NCI-H524 (cell line): ENCODE data around the gene UBTD1.

ENCODE experiments used
- DNase-seq, 2 experiments: peaks; one replicate each; lab custom pipeline; 2025; lab: John Stamatoyannopoulos, UW

The UBTD1 gene

DNA sequence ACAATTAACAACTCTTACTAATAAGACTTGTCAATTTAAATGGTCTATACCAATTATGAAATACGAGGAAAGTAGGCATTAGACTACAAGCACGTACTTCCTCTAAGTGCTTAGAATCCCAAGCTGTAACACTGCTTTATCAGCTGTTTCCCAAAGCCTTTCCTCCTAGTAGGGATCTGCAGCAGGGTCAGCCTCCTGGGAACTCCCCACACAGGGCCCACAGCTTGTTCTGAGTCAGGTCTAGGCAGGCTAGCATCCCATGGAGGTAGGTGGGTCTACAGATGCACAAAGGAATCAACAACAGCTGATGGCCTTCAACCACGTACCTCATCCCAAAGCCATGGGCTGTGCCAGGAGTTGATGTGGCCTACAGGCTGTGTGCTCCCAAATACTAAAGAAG is 15.2 kb upstream of the UBTD1 start:
- no peak for DNase-seq

DNA sequence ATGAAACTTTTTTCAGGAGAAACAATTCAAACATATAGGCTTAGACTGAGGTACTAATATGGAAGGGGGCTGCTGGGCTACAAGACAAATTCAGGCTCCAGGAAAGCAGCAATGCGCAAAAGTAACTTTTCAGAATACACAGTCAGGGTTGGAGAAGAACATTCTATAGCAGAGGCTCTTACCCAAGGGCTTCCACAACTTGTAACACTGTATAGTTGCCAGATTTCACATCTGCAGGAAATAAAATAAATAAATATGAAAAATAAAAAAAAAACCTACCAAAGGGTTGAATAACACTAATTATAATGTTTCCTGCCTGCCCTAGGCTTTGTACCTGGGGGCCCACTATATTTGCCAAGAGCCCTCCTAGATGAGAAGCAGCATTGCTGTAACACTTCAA is 14.8 kb upstream of the UBTD1 start:
- no peak for DNase-seq

DNA sequence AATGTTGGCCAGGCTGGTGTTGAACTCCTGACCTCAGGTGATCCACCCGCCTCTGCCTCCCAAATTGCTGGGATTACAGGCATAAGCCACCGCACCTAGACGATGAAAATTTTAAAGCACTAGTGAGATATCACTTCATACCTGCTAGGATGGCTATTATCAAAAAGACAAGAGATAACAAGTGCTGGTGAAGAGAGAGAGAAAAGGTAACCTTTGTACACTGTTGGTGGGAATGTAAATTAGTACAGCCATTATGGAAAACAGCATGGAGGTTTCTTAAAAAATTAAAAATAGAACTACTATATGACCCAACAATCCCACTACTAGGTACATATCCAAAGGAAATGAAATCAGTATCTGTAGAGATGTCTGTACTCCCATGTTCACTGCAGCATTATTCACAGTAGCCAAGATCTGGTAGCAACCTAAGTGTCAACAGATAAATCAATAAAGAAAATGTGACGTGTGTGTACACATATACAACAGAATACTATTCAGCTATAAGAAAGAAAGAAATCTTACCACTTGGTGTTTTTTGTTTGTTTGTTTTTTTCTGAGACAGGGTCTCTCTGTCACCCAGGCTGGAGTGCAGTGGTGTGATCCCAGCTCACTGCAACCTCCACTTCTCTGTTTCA is 13.0 kb upstream of the UBTD1 start:
- DNase-seq, result no peak

DNA sequence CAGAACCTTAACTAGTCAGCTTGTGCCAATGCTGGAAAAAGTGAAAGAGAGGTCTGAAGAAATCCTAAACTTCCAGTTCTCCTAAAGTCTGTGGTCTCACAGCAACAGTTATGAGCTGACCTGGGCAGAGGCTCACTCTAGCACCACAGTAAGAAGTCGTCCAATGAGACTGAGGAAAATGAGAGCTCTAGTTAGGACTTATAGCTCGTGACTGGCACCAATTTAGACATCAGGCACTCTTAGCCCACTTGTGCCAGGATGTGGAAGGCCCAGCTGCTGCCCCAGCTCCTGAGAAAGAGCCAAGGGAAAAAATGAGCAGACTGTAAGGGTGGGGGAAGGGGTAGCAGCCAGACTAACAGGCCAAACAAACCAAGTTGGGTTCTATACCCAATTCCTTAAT is 8.1 kb upstream of the UBTD1 start:
- DNase-seq, result peak; percentile 15 to 62

DNA sequence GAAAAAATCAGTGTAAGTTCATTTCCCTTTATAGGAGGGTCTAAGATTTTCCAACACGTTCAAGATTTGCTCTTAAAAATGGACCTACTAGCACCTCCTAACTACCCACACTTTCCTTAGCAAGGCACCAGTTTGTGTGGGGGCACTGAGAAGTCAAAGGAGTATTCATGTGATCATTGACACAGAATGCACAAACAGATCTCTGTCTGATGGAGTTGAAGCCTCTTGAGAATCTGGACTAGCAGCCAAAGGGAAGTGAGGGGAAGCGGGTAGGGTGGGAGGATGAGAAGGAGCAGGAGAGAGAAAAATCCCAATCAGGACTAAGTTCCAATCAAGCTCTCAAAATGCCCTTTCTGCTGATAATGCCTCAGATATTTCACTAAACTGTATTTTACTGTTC is 4.6 kb upstream of the UBTD1 start:
- DNase-seq, result no peak

DNA sequence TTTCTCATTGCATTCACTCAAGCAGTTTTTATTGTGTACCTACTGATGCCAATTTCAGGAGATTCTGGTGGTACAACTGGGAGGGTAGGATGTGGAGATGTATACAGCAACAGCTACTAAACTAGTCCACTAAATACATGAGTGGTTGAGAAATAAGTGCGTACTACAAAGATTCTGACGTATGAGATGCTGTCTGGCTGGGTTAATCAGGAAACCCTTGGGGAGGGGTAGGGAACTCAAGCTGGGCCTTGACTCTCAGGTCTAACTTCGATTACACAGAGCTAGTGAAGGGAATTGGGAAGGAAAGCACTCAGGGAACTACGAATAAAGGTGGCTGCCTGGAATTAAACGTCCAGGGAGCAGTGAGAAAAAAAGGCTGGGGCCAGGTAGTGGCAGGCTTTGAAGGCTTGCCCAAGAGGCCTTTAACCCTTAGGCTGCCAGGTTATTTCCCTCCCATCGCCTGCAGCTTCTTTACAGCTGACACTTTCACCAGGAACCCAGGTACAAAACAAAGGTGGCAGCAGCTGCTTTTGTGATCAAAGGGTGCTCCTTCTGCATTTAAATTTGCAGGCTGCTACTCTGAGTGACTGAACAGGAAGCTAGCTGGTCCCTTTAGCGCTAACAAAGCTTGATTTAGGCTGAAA is 3.7 kb upstream of the UBTD1 start:
- no peak for DNase-seq

DNA sequence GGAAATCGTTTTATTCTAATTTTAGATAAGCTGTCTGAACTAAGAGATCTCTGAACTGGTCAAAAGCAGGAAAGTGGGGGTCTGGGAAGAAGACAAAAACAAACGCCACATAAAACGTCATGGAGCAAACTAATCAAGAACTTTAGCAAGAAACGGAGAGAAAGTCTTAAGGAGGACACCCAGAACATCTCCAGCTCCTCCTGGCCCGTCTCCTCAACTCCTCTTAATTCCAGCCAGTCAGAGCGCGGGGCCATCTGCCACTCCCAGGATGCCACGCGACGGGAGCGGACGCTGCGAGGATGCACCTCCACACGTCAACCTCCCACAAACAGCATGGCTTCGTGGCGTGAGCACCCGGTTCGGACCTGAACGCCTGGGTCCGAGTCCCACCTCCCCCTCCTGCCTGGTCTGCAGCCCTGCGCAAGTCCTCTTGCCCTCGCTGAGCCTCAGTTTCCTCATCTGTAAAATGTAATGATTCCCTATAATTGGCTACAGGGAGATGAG is 1.1 kb upstream of the UBTD1 start:
- DNase-seq, result peak; percentile 47 to 58

DNA sequence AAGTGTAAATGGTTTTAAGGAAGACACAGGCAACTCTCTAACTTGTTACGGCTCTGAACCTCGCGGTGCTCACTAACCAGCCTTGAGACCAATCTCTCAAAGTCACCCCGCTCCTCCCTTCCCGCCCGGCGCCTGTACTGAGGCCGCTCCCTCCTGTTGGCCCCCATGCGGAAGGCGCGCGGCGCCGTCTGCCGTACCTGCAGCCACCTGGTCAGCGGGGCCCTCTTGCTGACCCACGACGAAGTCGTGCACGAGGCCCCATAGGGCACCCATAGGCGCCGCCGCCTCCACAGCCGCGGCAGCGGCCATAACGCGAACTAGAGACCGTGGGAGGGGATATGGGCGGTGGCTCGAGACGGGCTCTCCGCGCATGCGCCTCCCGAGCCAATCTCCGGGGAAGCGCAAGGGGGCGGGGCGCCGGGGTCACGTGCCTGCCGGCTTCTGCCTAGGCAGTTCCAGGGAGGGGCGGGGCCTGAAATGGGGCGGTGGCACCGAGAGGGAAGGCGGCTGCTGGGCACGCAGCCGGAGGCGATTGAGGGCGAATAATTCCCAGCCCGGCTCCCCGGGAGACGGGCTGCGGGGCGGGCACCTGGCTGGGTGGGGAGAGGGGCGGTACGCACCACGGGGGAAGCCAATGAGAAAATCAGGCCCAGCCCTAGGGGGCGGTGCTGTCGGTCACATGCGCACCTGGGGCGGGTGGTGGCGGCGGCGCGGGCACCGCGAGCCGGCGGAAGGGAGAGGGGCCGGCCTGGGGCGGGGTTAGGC is 466 bp upstream of the UBTD1 start, which contains the start of gene MMS19:
MMS19 (minus strand) TSS at position 347 of the 765 bp plus-strand sequence; CDS start at position 309, 38 bp downstream.
- DNase-seq, result peak; percentile 87 to 90

- DNase-seq, result no peak
Measured at GRCh38 chr10:97499561-97500296, 1.0 kb downstream of the UBTD1 start.

DNA sequence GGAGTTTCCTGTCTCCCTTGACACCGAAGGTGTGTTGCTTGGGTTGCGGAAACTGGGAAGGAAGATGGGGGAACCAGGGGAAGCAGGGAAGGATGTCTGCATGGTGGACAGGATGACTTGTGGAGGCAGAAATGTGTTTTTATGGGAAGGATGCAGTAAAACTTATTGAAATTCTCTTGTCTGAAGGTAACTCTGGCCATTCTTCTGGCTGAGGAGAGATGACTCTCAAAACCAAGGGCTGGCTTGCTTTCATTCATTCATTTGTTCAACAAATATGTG is 1.5 kb downstream of the UBTD1 start:
- no peak for DNase-seq

- DNase-seq, result no peak
Measured at GRCh38 chr10:97502916-97503315, 4.2 kb downstream of the UBTD1 start.

DNA sequence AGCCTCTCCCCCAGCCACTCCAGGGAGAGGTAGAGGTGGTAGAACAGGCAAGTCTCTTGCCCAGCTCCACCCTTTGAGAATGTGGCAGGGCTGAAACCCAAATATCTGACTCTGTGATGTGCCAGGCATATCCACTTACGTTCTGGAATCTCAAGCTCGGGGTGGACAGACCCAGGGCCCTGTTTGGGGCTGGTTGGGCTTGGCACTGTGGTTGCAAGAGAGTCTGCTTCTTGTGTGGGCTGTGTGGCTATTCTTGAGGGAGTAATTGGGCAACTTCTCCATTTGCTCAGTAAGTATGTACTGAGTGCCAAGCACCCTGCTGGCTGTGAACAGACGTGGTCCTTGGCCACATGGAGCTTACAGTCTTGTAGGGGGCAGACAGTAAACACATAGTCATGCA is 4.7 kb downstream of the UBTD1 start:
- DNase-seq, result no peak

DNA sequence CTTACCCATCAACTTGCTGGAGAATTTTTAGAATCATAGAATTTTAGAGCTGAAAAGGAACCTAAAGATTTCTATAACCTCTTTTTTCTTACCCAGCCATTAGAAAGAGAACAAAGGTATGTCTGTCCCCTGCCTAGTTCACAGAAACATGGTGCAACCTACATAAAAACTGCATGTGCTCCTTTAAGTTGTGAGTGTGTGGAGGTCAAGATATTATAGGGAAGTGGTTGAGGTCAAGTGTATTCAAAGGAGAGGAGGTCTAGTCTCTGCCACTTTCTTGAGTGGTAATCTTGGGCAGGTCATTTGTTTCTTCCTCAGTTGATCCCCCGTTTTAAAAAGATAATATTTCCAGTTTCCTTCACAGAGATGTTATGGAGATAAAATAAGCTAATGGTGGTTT is 6.4 kb downstream of the UBTD1 start:
- DNase-seq, result no peak

GRCh38 chr10:97506199-97506991 is 7.7 kb downstream of the UBTD1 start:
- DNase-seq, result no peak

DNA sequence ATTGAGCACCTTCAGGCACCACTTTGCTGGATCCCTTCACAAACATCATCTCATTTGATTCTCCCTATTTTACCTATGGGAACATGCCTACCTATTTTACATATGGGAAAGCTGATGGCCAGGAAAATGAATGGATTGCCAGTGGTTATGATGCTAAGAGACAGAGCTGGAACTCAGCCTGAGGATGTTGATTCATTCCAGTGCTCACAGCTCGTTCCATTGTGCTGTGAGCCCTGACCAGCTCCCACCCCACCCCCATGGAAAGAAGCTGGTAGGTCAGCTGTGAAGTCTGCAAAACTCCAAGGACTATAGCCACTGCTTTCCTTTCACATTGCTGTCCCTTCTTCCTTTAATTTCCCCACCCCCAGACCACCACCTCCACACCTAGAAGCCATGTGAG is 9.6 kb downstream of the UBTD1 start:
- DNase-seq, result no peak

DNA sequence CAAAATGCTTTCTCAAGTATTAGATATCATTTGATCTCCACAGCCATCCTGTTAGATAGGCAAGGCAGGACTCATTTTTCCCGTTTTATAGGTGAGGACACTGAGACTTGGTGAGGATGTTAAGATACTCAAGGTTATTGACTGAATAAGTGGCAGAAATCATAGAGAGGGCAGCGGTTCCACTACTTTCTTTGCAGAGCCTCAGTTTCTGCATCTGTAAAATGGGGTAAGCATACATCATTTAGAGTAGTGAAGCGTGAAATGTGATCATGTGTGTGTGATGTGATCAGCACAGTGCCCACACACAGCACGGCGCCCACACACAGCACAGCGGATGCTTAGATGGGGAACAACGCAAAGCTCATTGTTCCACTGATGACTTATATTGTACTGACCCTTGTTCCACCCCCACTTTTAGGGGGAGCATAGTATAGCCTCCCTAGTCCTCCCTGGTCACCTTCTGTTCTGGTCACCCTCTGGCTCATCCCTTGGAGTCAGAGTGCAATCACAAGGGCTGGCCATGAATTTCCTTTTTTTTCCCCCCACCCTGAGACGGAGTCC is 10.5 kb downstream of the UBTD1 start:
- no peak for DNase-seq

- DNase-seq, result no peak
Measured at GRCh38 chr10:97510686-97511085, 12.0 kb downstream of the UBTD1 start.

GRCh38 chr10:97511711-97512440 is 13.2 kb downstream of the UBTD1 start:
- DNase-seq, result no peak

- DNase-seq, result no peak
Measured at GRCh38 chr10:97512993-97513392, 14.3 kb downstream of the UBTD1 start.

DNA sequence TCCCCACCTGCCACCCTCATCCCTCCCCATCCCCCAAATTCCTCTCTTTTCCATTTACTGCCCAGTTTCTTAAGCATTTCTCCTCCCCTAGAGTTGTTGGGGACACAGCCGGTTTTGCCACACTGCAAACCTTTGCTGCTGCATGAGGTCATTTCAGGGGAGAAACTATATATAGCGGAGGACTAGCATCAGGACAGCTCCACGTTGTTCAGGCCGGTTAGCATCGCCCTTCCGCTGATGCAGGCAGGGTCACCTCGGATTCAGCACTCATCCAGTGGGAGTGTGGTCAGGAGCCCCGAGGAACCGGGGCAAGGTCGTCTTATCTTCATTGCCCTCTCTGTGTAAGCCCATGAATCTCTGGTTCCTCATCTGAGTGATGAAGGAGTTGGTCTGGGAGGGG is 15.6 kb downstream of the UBTD1 start:
- no peak for DNase-seq
